ENCODE results near the gene PIGH.
"Not testable (repeated sequence)": the region's sequence is repeated elsewhere in the genome, so short reads cannot be mapped to it uniquely, and the experiment has no call there.

Gene PIGH

GRCh38 chr14:67610491-67610890 lies 10.4 kb upstream of the PIGH start:
- H3K9ac ChIP-seq (ENCODE audit: low read depth in 1 of 2, low read length in 2 of 2): no peak overlapping the region
- H3K9me3 ChIP-seq (ENCODE audit: control insufficient read depth in 1 of 2, low read length in 2 of 2): no peaks in the 10 kb centered on the region
- no peaks in the 10 kb centered on the region for H3K27me3 ChIP-seq (ENCODE audit: control insufficient read depth in 1 of 2, insufficient read depth in 2 of 2, low read length in 2 of 2)
- no peak overlapping the region for H3K4me3 ChIP-seq (ENCODE audit: low read depth in 1 of 2, low read length in 2 of 2)
- H3K4me1 ChIP-seq (ENCODE audit: control insufficient read depth in 1 of 2, insufficient read depth in 2 of 2, low read length in 2 of 2): no peaks in the 10 kb centered on the region
- no peak overlapping the region for H3K27ac ChIP-seq (ENCODE audit: low read depth, low read length)
- H3K36me3 ChIP-seq (ENCODE audit: control insufficient read depth in 1 of 2, insufficient read depth in 2 of 2, low read length in 2 of 2): no peaks in the 10 kb centered on the region

GRCh38 chr14:67609642-67610310 lies 9.7 kb upstream of the PIGH start:
- Histone ChIP-seq H3K9ac (ENCODE audit: low read depth in 1 of 2, low read length in 2 of 2) (no peak overlapping the region), H3K27me3 (ENCODE audit: control insufficient read depth in 1 of 2, insufficient read depth in 2 of 2, low read length in 2 of 2) (no peaks in the 10 kb centered on the region), H3K4me3 (ENCODE audit: low read depth in 1 of 2, low read length in 2 of 2) (no peak overlapping the region), H3K4me1 (ENCODE audit: control insufficient read depth in 1 of 2, insufficient read depth in 2 of 2, low read length in 2 of 2) (no peaks in the 10 kb centered on the region), H3K9me3 (ENCODE audit: control insufficient read depth in 1 of 2, low read length in 2 of 2) (no peaks in the 10 kb centered on the region), H3K27ac (ENCODE audit: low read depth, low read length) (no peak overlapping the region), H3K36me3 (ENCODE audit: control insufficient read depth in 1 of 2, insufficient read depth in 2 of 2, low read length in 2 of 2) (no peaks in the 10 kb centered on the region)

- Histone ChIP-seq H3K36me3 (ENCODE audit: control insufficient read depth in 1 of 2, insufficient read depth in 2 of 2, low read length in 2 of 2) (no peaks in the 10 kb centered on the region), H3K27ac (ENCODE audit: low read depth, low read length) (no peak overlapping the region), H3K9ac (ENCODE audit: low read depth in 1 of 2, low read length in 2 of 2) (no peak overlapping the region), H3K27me3 (ENCODE audit: control insufficient read depth in 1 of 2, insufficient read depth in 2 of 2, low read length in 2 of 2) (no peaks in the 10 kb centered on the region), H3K9me3 (ENCODE audit: control insufficient read depth in 1 of 2, low read length in 2 of 2) (no peaks in the 10 kb centered on the region), H3K4me1 (ENCODE audit: control insufficient read depth in 1 of 2, insufficient read depth in 2 of 2, low read length in 2 of 2) (no peaks in the 10 kb centered on the region), H3K4me3 (ENCODE audit: low read depth in 1 of 2, low read length in 2 of 2) (no peak overlapping the region)
Measured at GRCh38 chr14:67607646-67608045, 7.6 kb upstream of the PIGH start.

GRCh38 chr14:67602995-67603545 lies 3.0 kb upstream of the PIGH start:
- Histone ChIP-seq H3K27me3 (ENCODE audit: control insufficient read depth in 1 of 2, insufficient read depth in 2 of 2, low read length in 2 of 2) (no peaks in the 10 kb centered on the region), H3K4me1 (ENCODE audit: control insufficient read depth in 1 of 2, insufficient read depth in 2 of 2, low read length in 2 of 2) (peaks cover 8 to 11% of the 10 kb centered on the region in 2 donors), H3K9ac (ENCODE audit: low read depth in 1 of 2, low read length in 2 of 2) (no peak overlapping the region), H3K36me3 (ENCODE audit: control insufficient read depth in 1 of 2, insufficient read depth in 2 of 2, low read length in 2 of 2) (no peaks in the 10 kb centered on the region), H3K9me3 (ENCODE audit: control insufficient read depth in 1 of 2, low read length in 2 of 2) (no peaks in the 10 kb centered on the region), H3K4me3 (ENCODE audit: low read depth in 1 of 2, low read length in 2 of 2) (no peak overlapping the region), H3K27ac (ENCODE audit: low read depth, low read length) (no peak overlapping the region)

- H3K4me1 ChIP-seq (ENCODE audit: control insufficient read depth in 1 of 2, insufficient read depth in 2 of 2, low read length in 2 of 2): peaks cover 8 to 14% of the 10 kb centered on the region in 2 donors
- H3K27ac ChIP-seq (ENCODE audit: low read depth, low read length): no peak overlapping the region
- H3K4me3 ChIP-seq (ENCODE audit: low read depth in 1 of 2, low read length in 2 of 2): no peak overlapping the region
- no peaks in the 10 kb centered on the region for H3K27me3 ChIP-seq (ENCODE audit: control insufficient read depth in 1 of 2, insufficient read depth in 2 of 2, low read length in 2 of 2)
- no peak overlapping the region for H3K9ac ChIP-seq (ENCODE audit: low read depth in 1 of 2, low read length in 2 of 2)
- no peaks in the 10 kb centered on the region for H3K36me3 ChIP-seq (ENCODE audit: control insufficient read depth in 1 of 2, insufficient read depth in 2 of 2, low read length in 2 of 2)
- H3K9me3 ChIP-seq (ENCODE audit: control insufficient read depth in 1 of 2, low read length in 2 of 2): no peaks in the 10 kb centered on the region
Measured at GRCh38 chr14:67602076-67602475, 2.0 kb upstream of the PIGH start.

GRCh38 chr14:67600562-67600974 lies 500 bp upstream of the PIGH start:
- H3K9me3 ChIP-seq (ENCODE audit: control insufficient read depth in 1 of 2, low read length in 2 of 2); H3K27me3 ChIP-seq (ENCODE audit: control insufficient read depth in 1 of 2, insufficient read depth in 2 of 2, low read length in 2 of 2); H3K36me3 ChIP-seq (ENCODE audit: control insufficient read depth in 1 of 2, insufficient read depth in 2 of 2, low read length in 2 of 2): not testable (repeated sequence)
- peak overlapping the region; percentile 87 to 89 for H3K4me3 ChIP-seq (ENCODE audit: low read depth in 1 of 2, low read length in 2 of 2)
- peak overlapping the region; percentile 81 for H3K27ac ChIP-seq (ENCODE audit: low read depth, low read length)
- H3K4me1 ChIP-seq (ENCODE audit: control insufficient read depth in 1 of 2, insufficient read depth in 2 of 2, low read length in 2 of 2): peaks cover 8 to 14% of the 10 kb centered on the region in 2 donors
- H3K9ac ChIP-seq (ENCODE audit: low read depth in 1 of 2, low read length in 2 of 2): peak overlapping the region; percentile 73 to 78

- no peaks in the 10 kb centered on the region for H3K9me3 ChIP-seq (ENCODE audit: control insufficient read depth in 1 of 2, low read length in 2 of 2)
- no peak overlapping the region for H3K27ac ChIP-seq (ENCODE audit: low read depth, low read length)
- H3K4me3 ChIP-seq (ENCODE audit: low read depth in 1 of 2, low read length in 2 of 2): no peak overlapping the region
- H3K36me3 ChIP-seq (ENCODE audit: control insufficient read depth in 1 of 2, insufficient read depth in 2 of 2, low read length in 2 of 2): peaks cover 2 to 28% of the 10 kb centered on the region in 2 donors
- peaks cover 8 to 14% of the 10 kb centered on the region in 2 donors for H3K4me1 ChIP-seq (ENCODE audit: control insufficient read depth in 1 of 2, insufficient read depth in 2 of 2, low read length in 2 of 2)
- no peak overlapping the region for H3K9ac ChIP-seq (ENCODE audit: low read depth in 1 of 2, low read length in 2 of 2)
- H3K27me3 ChIP-seq (ENCODE audit: control insufficient read depth in 1 of 2, insufficient read depth in 2 of 2, low read length in 2 of 2): no peaks in the 10 kb centered on the region
Measured at GRCh38 chr14:67595392-67595791, 4.7 kb downstream of the PIGH start.

- H3K27me3 ChIP-seq (ENCODE audit: control insufficient read depth in 1 of 2, insufficient read depth in 2 of 2, low read length in 2 of 2); H3K27ac ChIP-seq (ENCODE audit: low read depth, low read length); H3K9ac ChIP-seq (ENCODE audit: low read depth in 1 of 2, low read length in 2 of 2); H3K4me1 ChIP-seq (ENCODE audit: control insufficient read depth in 1 of 2, insufficient read depth in 2 of 2, low read length in 2 of 2); H3K9me3 ChIP-seq (ENCODE audit: control insufficient read depth in 1 of 2, low read length in 2 of 2); H3K4me3 ChIP-seq (ENCODE audit: low read depth in 1 of 2, low read length in 2 of 2): not testable (repeated sequence)
- peaks cover 8 to 43% of the 10 kb centered on the region in 2 donors for H3K36me3 ChIP-seq (ENCODE audit: control insufficient read depth in 1 of 2, insufficient read depth in 2 of 2, low read length in 2 of 2)
Measured at GRCh38 chr14:67593650-67594049, 6.4 kb downstream of the PIGH start.

- peaks cover 22 to 73% of the 10 kb centered on the region in 2 donors for H3K36me3 ChIP-seq (ENCODE audit: control insufficient read depth in 1 of 2, insufficient read depth in 2 of 2, low read length in 2 of 2)
- no peaks in the 10 kb centered on the region for H3K27me3 ChIP-seq (ENCODE audit: control insufficient read depth in 1 of 2, insufficient read depth in 2 of 2, low read length in 2 of 2)
- H3K4me1 ChIP-seq (ENCODE audit: control insufficient read depth in 1 of 2, insufficient read depth in 2 of 2, low read length in 2 of 2): no peaks in the 10 kb centered on the region
- H3K9me3 ChIP-seq (ENCODE audit: control insufficient read depth in 1 of 2, low read length in 2 of 2): no peaks in the 10 kb centered on the region
- H3K27ac ChIP-seq (ENCODE audit: low read depth, low read length): no peak overlapping the region
- no peak overlapping the region for H3K4me3 ChIP-seq (ENCODE audit: low read depth in 1 of 2, low read length in 2 of 2)
- H3K9ac ChIP-seq (ENCODE audit: low read depth in 1 of 2, low read length in 2 of 2): no peak overlapping the region
Measured at GRCh38 chr14:67589204-67589770, 10.8 kb downstream of the PIGH start.

GRCh38 chr14:67586369-67586768 lies 13.7 kb downstream of the PIGH start:
- H3K36me3 ChIP-seq (ENCODE audit: control insufficient read depth in 1 of 2, insufficient read depth in 2 of 2, low read length in 2 of 2): peaks cover 29 to 74% of the 10 kb centered on the region in 2 donors
- H3K27me3 ChIP-seq (ENCODE audit: control insufficient read depth in 1 of 2, insufficient read depth in 2 of 2, low read length in 2 of 2): no peaks in the 10 kb centered on the region
- H3K4me1 ChIP-seq (ENCODE audit: control insufficient read depth in 1 of 2, insufficient read depth in 2 of 2, low read length in 2 of 2): no peaks in the 10 kb centered on the region
- no peak overlapping the region for H3K9ac ChIP-seq (ENCODE audit: low read depth in 1 of 2, low read length in 2 of 2)
- no peak overlapping the region for H3K4me3 ChIP-seq (ENCODE audit: low read depth in 1 of 2, low read length in 2 of 2)
- no peaks in the 10 kb centered on the region for H3K9me3 ChIP-seq (ENCODE audit: control insufficient read depth in 1 of 2, low read length in 2 of 2)
- H3K27ac ChIP-seq (ENCODE audit: low read depth, low read length): no peak overlapping the region
